Liver (tissue), 9 donors: Measurements from ENCODE around the gene SNX14. TPM values are rescaled to one million over a fixed set of nuclear protein-coding genes. Genes with fewer than 3 reads are reported as not detected.

Experiments
- DNase-seq: peaks from one replicate; pipeline ENCODE4 v3.0.0-alpha.2; 2017; ENCODE audit warnings: low spot score
- H3K27ac ChIP-seq, 2 donors: one replicate each; pipeline ENCODE4 v1.7.0; 2013; ENCODE audit warnings: inconsistent platforms in 2 of 2, low read length in 2 of 2, control low read depth in 1 of 2, low read depth in 1 of 2, mild to moderate bottlenecking in 1 of 2
- H3K27me3 ChIP-seq, 4 donors: one replicate each; pipeline versions ENCODE4 v1.6.1 to v1.7.0; 2013; ENCODE audit warnings: low read length in 3 of 4, inconsistent platforms in 1 of 4, mild to moderate bottlenecking in 1 of 4, moderate library complexity in 1 of 4; ENCODE audit not compliant: control insufficient read depth in 4 of 4, insufficient read depth in 4 of 4
- H3K36me3 ChIP-seq, 4 donors: one replicate each; pipeline versions ENCODE4 v1.6.1 to v1.7.0; 2013; ENCODE audit warnings: low read length in 3 of 4, mild to moderate bottlenecking in 3 of 4, low read depth in 1 of 4, moderate library complexity in 1 of 4; ENCODE audit not compliant: control insufficient read depth in 4 of 4, insufficient read depth in 3 of 4
- H3K4me1 ChIP-seq, 4 donors: one replicate each; pipeline versions ENCODE4 v1.6.1 to v1.7.0; 2013; ENCODE audit warnings: low read length in 3 of 4, mild to moderate bottlenecking in 3 of 4, moderate library complexity in 1 of 4; ENCODE audit not compliant: control insufficient read depth in 4 of 4, insufficient read depth in 4 of 4
- H3K4me3 ChIP-seq, 3 donors: one replicate each; pipeline versions ENCODE4 v1.6.1 to v1.7.0; 2013; ENCODE audit warnings: low read length in 3 of 3, control low read depth in 1 of 3, low read depth in 1 of 3, mild to moderate bottlenecking in 1 of 3
- H3K9ac ChIP-seq, 2 donors: one replicate each; pipeline ENCODE4 v1.7.0; 2013; ENCODE audit warnings: low read length in 2 of 2, mild to moderate bottlenecking in 2 of 2, moderate library complexity in 2 of 2, control low read depth in 1 of 2, low read depth in 1 of 2
- H3K9me3 ChIP-seq, 4 donors: one replicate each; pipeline versions ENCODE4 v1.6.1 to v1.7.0; 2013; ENCODE audit warnings: low read length in 3 of 4; ENCODE audit not compliant: control insufficient read depth in 4 of 4
- CTCF ChIP-seq: fragments of 150-350 bp; IDR thresholded peaks from 2 replicates; pipeline ENCODE4 v1.5.1; 2017; ENCODE audit warnings: improper control_type of control experiment, low read depth, low read length; ENCODE audit not compliant: missing input control
- EGR1 ChIP-seq, 2 donors: IDR thresholded peaks; 2 replicates each; pipeline ENCODE4 v1.6.1; 2016 to 2018; ENCODE audit warnings: antibody characterized with exemption in 2 of 2, low read depth in 2 of 2
- FOXA1 ChIP-seq: IDR thresholded peaks from 2 replicates; pipeline ENCODE4 v1.6.1; 2016; ENCODE audit warnings: antibody characterized with exemption
- FOXA2 ChIP-seq: IDR thresholded peaks from 2 replicates; pipeline ENCODE4 v1.6.1; 2016; ENCODE audit warnings: antibody characterized with exemption
- GABPA ChIP-seq, 2 donors: IDR thresholded peaks in 1 of 2; conservative IDR thresholded peaks in 1 of 2; 2 replicates each; pipeline ENCODE4 v1.6.1; 2016; ENCODE audit warnings: antibody characterized with exemption in 2 of 2, mild to moderate bottlenecking in 1 of 2, moderate library complexity in 1 of 2
- HNF4A ChIP-seq, 2 donors: conservative IDR thresholded peaks; 2 replicates each; pipeline ENCODE4 v1.6.1; 2016; ENCODE audit warnings: antibody characterized with exemption in 2 of 2, mild to moderate bottlenecking in 2 of 2
- HNF4G ChIP-seq: IDR thresholded peaks from 2 replicates; pipeline ENCODE4 v1.6.1; 2016; ENCODE audit warnings: antibody characterized with exemption
- JUND ChIP-seq, 2 donors: IDR thresholded peaks; 2 replicates each; pipeline ENCODE4 v1.6.1; 2016; ENCODE audit warnings: antibody characterized with exemption in 2 of 2
- MAX ChIP-seq: IDR thresholded peaks from 2 replicates; pipeline ENCODE4 v1.6.1; 2016; ENCODE audit warnings: antibody characterized with exemption
- NR2F2 ChIP-seq: IDR thresholded peaks from 2 replicates; pipeline ENCODE4 v1.6.1; 2016; ENCODE audit warnings: antibody characterized with exemption
- RAD21 ChIP-seq, 2 donors: IDR thresholded peaks; 2 replicates each; pipeline ENCODE4 v1.6.1; 2016; ENCODE audit warnings: antibody characterized with exemption in 2 of 2, mild to moderate bottlenecking in 2 of 2
- RXRA ChIP-seq, 2 donors: IDR thresholded peaks; 2 replicates each; pipeline ENCODE4 v1.6.1; 2017 to 2018; ENCODE audit warnings: antibody characterized with exemption in 2 of 2, mild to moderate bottlenecking in 1 of 2
- SP1 ChIP-seq: IDR thresholded peaks from 2 replicates; pipeline ENCODE4 v1.6.1; 2018; ENCODE audit warnings: antibody characterized with exemption, mild to moderate bottlenecking
- TAF1 ChIP-seq: conservative IDR thresholded peaks from 2 replicates; pipeline ENCODE4 v1.6.1; 2016; ENCODE audit warnings: antibody characterized with exemption, mild to moderate bottlenecking
- YY1 ChIP-seq: IDR thresholded peaks from 2 replicates; pipeline ENCODE4 v1.6.1; 2016; ENCODE audit warnings: antibody characterized with exemption, mild to moderate bottlenecking
- WGBS: extraction: QIAGEN DNeasy Blood & Tissue Kit; methylation state at CpG from one replicate; pipeline ENCODE4 v1.1.7; 2013; 5-methylcytosine and 5-hydroxymethylcytosine counted together
- polyA plus RNA-seq, 2 donors: library from polyadenylated mRNA; stranded (reverse) in 1 of 2; unstranded in 1 of 2; fragments of 200-250 nt in 1 of 2; fragments of >200 nt in 1 of 2; fragmentation: Nextera tagmentation in 1 of 2; extraction: Ambion mirVana in 1 of 2; gene quantifications; one replicate each; pipeline versions ENCODE4 v1.2.1 to v1.2.3, GENCODE V29; 2013 to 2015
- total RNA-seq, 2 donors: library from RNA; depleted of rRNA; stranded (reverse); fragments of >200 nt; gene quantifications; one replicate each; pipeline ENCODE4 v1.2.3, GENCODE V29; 2014
- TF ChIP-seq, protein P1 (sequence below): IDR thresholded peaks from 2 replicates; pipeline ENCODE4 v1.6.1; 2016; ENCODE audit warnings: antibody characterized with exemption, mild to moderate bottlenecking
- TF ChIP-seq, protein P2 (sequence below): IDR thresholded peaks from 2 replicates; pipeline ENCODE4 v1.6.1; 2016; ENCODE audit warnings: antibody characterized with exemption
- TF ChIP-seq, protein P3 (sequence below): IDR thresholded peaks from 2 replicates; pipeline ENCODE4 v1.6.1; 2016; ENCODE audit warnings: antibody characterized with exemption
- donor health status: healthy.
- donor health status: healthy.
- donor health status: healthy.
- donor health status: healthy.
- donor health status: healthy.

SNX14 gene
- total and polyA plus RNA-seq, 4 donors, result 30.5 to 79.1 (median 52.7) TPM

DNA sequence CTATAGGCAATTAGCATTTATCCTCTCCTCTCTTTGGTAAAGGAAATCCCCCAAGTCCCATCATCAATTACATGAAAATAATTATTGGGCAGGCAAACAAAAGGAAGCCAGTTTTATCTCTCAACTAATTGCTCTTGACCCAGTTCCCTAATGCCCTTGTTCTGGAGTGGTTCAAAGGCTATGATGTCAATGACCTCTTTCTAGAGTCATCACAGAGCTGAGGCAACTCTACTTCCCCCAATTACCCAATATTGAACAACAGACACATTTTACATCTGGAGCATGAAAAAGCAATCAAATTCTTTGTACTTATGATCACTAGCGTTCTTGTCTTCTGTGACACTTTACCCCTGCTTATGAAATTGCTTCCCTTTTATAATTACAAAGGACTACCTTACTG, 100.3 kb downstream of the SNX14 start:
- Histone ChIP-seq H3K27me3 (no peaks in the 10 kb centered on the region), H3K4me3 (no peak overlapping the region), H3K36me3 (peaks cover 2 to 29% (median 21%) of the 10 kb centered on the region in 4 donors), H3K4me1 (peaks cover 0 to 10% (median 0%) of the 10 kb centered on the region in 4 donors), H3K27ac (peak overlapping the region in 1 of 2 donors; percentile 16), H3K9ac (no peak overlapping the region), H3K9me3 (no peaks in the 10 kb centered on the region)
- no peak for DNase-seq
- TF ChIP-seq FOXA1 (no peak), EGR1 (IDR thresholded peaks at IDR 0.05; ENCODE audit: low read depth in 2 of 2) (no peak), RXRA (IDR thresholded peaks at IDR 0.05) (peak; percentile 98 to 99), HNF4A (conservative IDR thresholded peaks at IDR 0.05) (peak; percentile 71 to 87), FOXA2 (no peak), SP1 (peak; percentile 53), MAX (peak; percentile 73), YY1 (peak; percentile 22), NR2F2 (peak; percentile 93), TAF1 (no peak), JUND (IDR thresholded peaks at IDR 0.05) (peak in 1 of 2 donors; percentile 58), GABPA (IDR thresholded peaks at IDR 0.05 in 1 of 2, conservative IDR thresholded peaks at IDR 0.05 in 1 of 2) (no peak), RAD21 (IDR thresholded peaks at IDR 0.05) (peak in 1 of 2 donors; percentile 38), HNF4G (no peak), CTCF (no peak)
- TF ChIP-seq, protein P1, sequence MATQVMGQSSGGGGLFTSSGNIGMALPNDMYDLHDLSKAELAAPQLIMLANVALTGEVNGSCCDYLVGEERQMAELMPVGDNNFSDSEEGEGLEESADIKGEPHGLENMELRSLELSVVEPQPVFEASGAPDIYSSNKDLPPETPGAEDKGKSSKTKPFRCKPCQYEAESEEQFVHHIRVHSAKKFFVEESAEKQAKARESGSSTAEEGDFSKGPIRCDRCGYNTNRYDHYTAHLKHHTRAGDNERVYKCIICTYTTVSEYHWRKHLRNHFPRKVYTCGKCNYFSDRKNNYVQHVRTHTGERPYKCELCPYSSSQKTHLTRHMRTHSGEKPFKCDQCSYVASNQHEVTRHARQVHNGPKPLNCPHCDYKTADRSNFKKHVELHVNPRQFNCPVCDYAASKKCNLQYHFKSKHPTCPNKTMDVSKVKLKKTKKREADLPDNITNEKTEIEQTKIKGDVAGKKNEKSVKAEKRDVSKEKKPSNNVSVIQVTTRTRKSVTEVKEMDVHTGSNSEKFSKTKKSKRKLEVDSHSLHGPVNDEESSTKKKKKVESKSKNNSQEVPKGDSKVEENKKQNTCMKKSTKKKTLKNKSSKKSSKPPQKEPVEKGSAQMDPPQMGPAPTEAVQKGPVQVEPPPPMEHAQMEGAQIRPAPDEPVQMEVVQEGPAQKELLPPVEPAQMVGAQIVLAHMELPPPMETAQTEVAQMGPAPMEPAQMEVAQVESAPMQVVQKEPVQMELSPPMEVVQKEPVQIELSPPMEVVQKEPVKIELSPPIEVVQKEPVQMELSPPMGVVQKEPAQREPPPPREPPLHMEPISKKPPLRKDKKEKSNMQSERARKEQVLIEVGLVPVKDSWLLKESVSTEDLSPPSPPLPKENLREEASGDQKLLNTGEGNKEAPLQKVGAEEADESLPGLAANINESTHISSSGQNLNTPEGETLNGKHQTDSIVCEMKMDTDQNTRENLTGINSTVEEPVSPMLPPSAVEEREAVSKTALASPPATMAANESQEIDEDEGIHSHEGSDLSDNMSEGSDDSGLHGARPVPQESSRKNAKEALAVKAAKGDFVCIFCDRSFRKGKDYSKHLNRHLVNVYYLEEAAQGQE, result no peak
- TF ChIP-seq, protein P2, sequence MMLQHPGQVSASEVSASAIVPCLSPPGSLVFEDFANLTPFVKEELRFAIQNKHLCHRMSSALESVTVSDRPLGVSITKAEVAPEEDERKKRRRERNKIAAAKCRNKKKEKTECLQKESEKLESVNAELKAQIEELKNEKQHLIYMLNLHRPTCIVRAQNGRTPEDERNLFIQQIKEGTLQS, result peak; percentile 64
- TF ChIP-seq, protein P3, sequence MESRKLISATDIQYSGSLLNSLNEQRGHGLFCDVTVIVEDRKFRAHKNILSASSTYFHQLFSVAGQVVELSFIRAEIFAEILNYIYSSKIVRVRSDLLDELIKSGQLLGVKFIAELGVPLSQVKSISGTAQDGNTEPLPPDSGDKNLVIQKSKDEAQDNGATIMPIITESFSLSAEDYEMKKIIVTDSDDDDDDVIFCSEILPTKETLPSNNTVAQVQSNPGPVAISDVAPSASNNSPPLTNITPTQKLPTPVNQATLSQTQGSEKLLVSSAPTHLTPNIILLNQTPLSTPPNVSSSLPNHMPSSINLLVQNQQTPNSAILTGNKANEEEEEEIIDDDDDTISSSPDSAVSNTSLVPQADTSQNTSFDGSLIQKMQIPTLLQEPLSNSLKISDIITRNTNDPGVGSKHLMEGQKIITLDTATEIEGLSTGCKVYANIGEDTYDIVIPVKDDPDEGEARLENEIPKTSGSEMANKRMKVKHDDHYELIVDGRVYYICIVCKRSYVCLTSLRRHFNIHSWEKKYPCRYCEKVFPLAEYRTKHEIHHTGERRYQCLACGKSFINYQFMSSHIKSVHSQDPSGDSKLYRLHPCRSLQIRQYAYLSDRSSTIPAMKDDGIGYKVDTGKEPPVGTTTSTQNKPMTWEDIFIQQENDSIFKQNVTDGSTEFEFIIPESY, result peak; percentile 23
- 23% methylated on average over 1 of the region's 1 CpG for WGBS
